GM12874 (cell line): ENCODE data around the gene NR6A1.

Experiments
- CTCF ChIP-seq: IDR thresholded peaks from 2 replicates; pipeline ENCODE4 v1.5.1; 2011; ENCODE audit warnings: low read depth, mild to moderate bottlenecking, control low read depth, low read length, moderate library complexity; ENCODE audit not compliant: insufficient read depth

The NR6A1 gene

GRCh38 chr9:124766815-124767554 lies 4.1 kb downstream of the NR6A1 start:
- 0 out of 2 replicates have a peak, but pooled peaks have one; percentile 6 for TF ChIP-seq CTCF

- no peak for TF ChIP-seq CTCF
Observed at GRCh38 chr9:124766326-124766725, 4.8 kb downstream of the NR6A1 start.

GRCh38 chr9:124765439-124765835 lies 5.7 kb downstream of the NR6A1 start:
- no peak for TF ChIP-seq CTCF

- no peak for TF ChIP-seq CTCF
Observed at GRCh38 chr9:124764774-124765438, 6.2 kb downstream of the NR6A1 start.

- TF ChIP-seq CTCF: no peak
Observed at GRCh38 chr9:124762633-124763032, 8.5 kb downstream of the NR6A1 start.

GRCh38 chr9:124761710-124762109 lies 9.4 kb downstream of the NR6A1 start:
- TF ChIP-seq CTCF: no peak

GRCh38 chr9:124761196-124761595 lies 9.9 kb downstream of the NR6A1 start:
- TF ChIP-seq CTCF: no peak
